ENCODE results near the gene UPK1B. TPM values are rescaled to one million over a fixed set of nuclear protein-coding genes. Genes with fewer than 3 reads are reported as not detected.

Gene UPK1B
- total RNA-seq, 1 donor from 2014 or later = 0.16 TPM

Other genes starting within 250 kb of the UPK1B start
- gene IGSF11, start 138.8 kb upstream of the UPK1B start, total RNA-seq = 11.9 TPM
- gene TEX55, start 27.4 kb upstream of the UPK1B start, total RNA-seq = not detected
- 11.5 TPM for gene B4GALT4, start 67.3 kb downstream of the UPK1B start, total RNA-seq
- gene ARHGAP31, start 120.8 kb downstream of the UPK1B start, total RNA-seq = 3.7 TPM

All from occipital lobe (tissue), 1 donor.